ENCODE measurements around the gene ABI3BP.

The ABI3BP gene

DNA sequence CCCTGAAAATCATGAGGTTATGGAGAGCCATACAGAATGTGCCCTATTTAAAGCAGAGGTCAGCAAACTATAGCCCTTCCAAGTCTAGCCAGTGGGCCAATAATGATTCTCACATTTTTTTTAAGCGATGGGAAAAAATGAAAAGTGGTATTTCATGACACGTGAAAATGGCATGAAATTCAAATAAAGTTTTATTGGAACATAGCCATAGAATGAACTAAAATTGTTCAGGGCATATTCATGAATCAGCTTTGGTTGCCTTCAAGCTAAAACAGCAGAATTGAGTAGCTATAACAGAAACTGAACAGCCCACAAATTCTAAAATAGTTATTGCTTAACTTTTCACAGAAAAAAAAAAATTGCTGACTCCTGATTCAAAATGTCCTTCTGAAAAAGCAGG, 179.4 kb downstream of the ABI3BP start:
- DNase-seq: no peak

DNA sequence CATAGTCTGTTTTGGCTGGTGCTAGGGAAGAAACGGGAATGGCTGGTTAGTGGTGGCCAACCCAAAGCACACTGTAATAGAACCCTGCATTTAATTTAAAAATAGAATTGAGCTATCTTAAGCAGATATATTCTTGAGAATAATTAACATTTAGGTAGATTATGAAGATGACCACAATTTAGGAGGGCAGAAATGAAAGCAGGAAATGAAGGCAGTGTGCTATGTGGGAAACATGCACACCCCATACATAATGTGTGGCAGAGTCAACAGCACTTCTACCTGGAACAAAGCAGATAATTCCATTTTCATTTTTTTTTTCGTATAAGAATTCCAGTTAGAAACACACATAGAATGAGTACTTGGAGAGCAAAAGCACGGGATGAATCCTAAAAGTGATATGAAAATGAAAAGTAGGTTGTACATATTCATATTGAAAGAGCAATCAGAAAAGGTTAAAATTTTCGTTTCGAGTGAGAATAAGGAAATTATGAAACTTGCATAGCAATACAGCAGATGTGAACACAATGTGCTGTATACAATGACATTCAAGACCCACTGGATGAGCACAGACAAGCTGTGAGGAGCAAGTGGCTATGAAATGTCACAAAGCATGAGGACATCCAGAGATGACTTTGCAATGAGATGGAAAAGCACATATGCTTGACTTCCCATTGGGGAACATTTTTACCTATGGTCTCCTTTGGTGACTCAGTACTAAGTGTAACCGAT, 181.3 kb downstream of the ABI3BP start:
- no peak for DNase-seq

GRCh38 chr3:100810671-100811070, 182.6 kb downstream of the ABI3BP start:
- DNase-seq: no peak

DNA sequence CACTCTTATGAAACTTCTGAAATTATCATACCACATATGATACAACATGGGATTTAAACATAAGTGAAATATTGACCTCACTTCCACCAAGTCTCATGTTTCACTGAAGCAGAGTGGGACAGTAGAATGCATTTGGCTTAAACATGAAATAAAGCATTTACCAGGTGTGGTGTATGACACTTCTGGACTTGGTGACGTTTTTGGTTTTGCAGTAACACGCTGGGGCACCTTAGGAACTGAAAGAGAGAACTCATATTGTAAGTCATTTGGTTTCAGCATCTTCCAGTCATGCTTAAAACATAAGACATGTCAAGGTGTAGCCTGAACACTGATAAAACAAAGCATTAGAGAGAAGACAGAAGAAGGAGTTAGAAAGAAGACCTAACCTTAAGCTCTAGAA, 188.6 kb downstream of the ABI3BP start:
- no peak for DNase-seq

GRCh38 chr3:100803711-100804110, 189.5 kb downstream of the ABI3BP start:
- DNase-seq: no peak

DNA sequence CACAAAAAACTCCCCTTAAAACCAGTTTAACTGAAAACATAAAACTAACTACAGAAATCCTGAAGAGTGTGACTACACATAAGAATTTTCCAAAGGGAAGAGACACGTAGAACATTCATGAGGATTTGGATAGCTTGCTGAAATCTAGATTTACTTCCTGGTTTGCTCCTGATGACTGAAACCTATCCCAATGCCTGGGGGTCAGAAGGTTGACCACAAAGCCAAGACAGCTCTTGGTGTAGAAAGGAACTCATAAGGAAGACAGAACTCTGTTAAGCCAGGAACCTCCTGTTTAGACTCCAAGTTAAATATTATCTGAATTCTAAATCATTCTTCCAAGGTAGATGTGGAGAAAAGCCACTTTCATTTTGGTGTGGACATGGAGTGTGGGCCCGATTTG, 191.1 kb downstream of the ABI3BP start:
- DNase-seq: no peak

DNA sequence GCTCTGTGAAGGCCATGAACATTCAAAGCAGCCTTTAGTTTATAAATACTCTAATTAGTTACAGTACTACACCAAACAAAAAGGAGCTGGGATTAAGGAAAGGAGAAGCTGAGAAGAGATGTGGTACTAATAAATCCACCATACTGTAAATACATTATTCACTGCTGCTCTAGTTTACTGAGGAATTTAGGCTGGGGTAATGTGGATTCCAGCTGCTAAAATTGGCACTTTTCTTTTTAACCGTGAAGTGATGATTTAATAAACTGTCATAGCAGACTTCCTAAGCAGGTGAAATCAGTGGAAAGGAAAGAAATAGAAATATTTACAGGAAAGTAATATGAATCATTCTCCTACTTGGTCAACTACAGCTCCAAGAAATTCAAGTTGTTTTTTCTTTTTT, 195.2 kb downstream of the ABI3BP start:
- DNase-seq: no peak

GRCh38 chr3:100796556-100796955, 196.7 kb downstream of the ABI3BP start:
- peak; percentile 16 for DNase-seq

- no peak for DNase-seq
Observed at GRCh38 chr3:100789579-100789978, 203.6 kb downstream of the ABI3BP start.

GRCh38 chr3:100783619-100784018, 209.6 kb downstream of the ABI3BP start:
- no peak for DNase-seq

DNA sequence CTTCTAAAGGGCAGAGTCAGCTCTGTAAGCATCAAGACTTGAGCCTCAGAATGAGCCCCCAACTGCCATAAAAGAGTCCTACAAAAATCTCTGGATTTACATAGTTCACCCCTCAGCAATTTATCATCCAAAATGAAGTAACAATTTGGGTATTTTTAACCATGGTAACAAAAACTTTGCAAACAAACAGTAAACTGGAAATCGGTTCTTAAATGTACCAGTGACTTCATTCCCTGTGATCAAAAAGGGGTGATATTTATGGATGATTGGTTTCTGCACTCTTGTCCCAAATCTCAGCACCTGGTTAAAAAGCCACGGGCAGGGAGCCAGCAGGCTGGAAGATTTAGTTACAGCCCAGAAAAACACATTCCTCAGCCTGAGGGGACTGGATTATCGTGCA, 210.3 kb downstream of the ABI3BP start:
- no peak for DNase-seq

GRCh38 chr3:100782348-100782747, 210.9 kb downstream of the ABI3BP start:
- no peak for DNase-seq

DNA sequence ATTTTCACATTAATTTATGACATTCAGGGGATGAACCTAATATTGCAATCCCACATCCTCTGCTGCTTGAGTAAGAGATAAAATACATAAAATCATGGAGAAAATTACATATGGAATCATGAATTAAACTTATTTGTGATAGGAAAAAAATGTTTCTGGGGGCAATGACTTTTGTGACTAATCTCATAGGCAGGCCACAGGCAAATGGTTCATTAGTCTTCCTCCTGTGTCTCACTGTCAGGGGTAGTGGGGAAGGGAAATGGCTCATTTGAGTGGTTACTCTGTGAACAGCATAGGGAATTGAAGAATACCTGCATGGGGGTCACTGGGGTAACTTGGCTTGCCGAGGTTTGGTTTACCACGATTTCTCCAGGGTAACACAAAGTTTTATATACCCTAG, 211.9 kb downstream of the ABI3BP start:
- DNase-seq: no peak

DNA sequence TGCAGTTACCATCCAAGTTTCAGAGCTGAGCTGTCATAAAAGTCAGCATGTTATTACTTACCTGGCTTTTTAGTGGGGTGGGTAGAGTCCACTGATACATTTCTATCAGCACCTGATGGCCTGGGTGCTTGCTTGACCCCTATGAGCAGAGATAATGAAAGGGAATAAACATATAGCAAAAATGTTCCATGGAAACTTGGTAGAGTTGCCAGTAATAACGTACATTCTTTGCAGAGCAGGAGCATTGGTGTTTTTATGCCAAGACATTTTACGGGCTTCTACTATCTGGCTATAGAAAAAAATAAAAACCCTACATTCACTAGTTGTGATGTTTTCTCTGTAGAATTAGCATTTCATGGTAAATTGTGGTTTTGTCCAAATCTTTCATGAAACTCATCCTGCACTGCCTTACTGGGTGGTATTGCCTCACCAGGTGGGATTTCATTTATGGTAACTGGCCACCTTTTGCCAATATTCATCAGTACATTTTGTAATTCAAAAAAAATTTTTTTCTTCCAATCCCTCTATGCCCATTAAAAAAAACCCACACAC, 213.1 kb downstream of the ABI3BP start:
- DNase-seq: no peak

GRCh38 chr3:100779480-100779879, 213.7 kb downstream of the ABI3BP start:
- no peak for DNase-seq

- no peak for DNase-seq
Observed at GRCh38 chr3:100777271-100777670, 215.9 kb downstream of the ABI3BP start.

- DNase-seq: peak; percentile 22
Observed at GRCh38 chr3:100776746-100777145, 216.5 kb downstream of the ABI3BP start.

- DNase-seq: no peak
Observed at GRCh38 chr3:100776097-100776729, 217.0 kb downstream of the ABI3BP start.

- DNase-seq: no peak
Observed at GRCh38 chr3:100775669-100776068, 217.6 kb downstream of the ABI3BP start.

DNA sequence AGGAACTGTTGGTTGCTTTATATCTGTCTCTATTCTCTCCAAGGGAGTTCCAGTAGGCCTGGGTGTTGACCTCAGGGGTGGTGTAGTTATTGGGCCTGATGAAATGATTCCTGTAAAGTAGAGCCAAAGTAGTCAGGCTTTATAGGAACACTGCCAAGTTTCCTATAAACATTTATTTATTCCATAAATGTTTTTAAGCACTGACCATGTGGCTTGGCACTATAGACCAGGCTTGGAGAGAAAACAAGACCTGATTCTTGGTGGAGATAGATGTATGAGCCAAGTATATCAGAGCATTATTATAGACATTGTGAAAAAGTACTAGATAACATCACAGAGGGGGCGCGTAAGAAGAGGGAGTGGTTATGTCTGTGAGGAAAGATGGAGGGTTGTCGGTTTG, 218.0 kb downstream of the ABI3BP start:
- no peak for DNase-seq

DNA sequence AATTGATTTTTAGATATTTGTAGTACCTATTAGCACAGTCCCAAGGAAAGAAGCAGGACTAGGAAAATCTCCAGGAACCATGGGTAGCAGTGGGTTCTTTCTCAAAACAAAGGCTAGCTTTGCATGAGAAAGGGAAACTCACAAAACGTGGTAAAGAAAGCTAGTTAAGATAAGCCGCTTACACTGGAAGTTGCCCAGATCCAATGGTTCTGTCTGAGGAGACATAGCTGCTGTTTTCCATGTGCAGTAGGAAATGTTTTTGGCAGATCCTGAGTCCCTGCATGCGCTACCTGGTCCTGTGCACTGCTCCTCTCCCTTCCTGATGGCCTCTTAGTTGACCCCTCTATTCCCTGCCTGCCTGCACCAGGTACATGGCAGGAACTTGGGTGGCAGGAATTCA, 223.5 kb downstream of the ABI3BP start:
- no peak for DNase-seq

- no peak for DNase-seq
Observed at GRCh38 chr3:100766069-100766468, 227.2 kb downstream of the ABI3BP start.

DNA sequence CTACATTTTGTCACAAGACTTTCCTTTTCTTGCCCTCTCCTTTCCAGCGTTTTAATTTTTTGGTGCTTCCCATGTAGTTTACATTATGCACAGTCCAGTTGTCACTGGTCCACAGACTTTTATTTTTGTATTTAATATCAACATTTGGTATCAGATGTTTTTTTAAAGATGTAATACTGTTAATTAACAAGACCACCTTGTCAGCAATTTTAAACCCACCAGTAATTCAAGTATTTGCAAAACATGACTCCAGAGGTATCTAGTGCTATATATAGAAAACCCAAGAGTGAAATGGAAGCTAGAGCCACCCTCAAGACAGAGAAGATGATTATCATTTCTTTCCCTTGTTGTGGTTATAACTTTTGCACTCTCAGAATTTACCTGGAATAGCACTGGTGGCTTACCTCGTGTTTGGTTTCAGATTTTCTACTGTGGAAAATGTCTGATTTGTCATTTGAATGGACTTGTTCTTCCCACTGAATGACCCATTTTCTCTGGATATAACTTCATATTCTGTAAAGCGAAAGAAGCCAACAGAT, 227.7 kb downstream of the ABI3BP start:
- no peak for DNase-seq

GRCh38 chr3:100761951-100762350, 231.3 kb downstream of the ABI3BP start:
- no peak for DNase-seq

All from suppressor macrophage treated with lipopolysaccharide for 4 hours (primary cell).